Uterus (tissue), 2 donors: ENCODE data around the gene SEPHS2.

Source experiments
- CTCF ChIP-seq, 4 experiments: fragments of 200-600 bp in 2 of 4; fragments of 450-650 bp in 2 of 4; sonication (generic) in 2 of 4; IDR thresholded peaks; one replicate each; pipeline ENCODE4 v1.5.1; 2016 to 2019; ENCODE audit warnings: antibody characterized with exemption in 4 of 4, mild to moderate bottlenecking in 2 of 4, moderate library complexity in 1 of 4
- POLR2A ChIP-seq, 2 donors: fragments of 450-650 bp; IDR thresholded peaks; one replicate each; pipeline ENCODE4 v1.6.1; 2016; ENCODE audit warnings: antibody characterized with exemption in 2 of 2, mild to moderate bottlenecking in 1 of 2, moderate library complexity in 1 of 2

- TF ChIP-seq CTCF (IDR thresholded peaks at IDR 0.05) (no peak), POLR2A (IDR thresholded peaks at IDR 0.05) (no peak)
Observed at GRCh38 chr16:30434852-30435251, 10.8 kb downstream of the SEPHS2 start.
